ENCODE results near the gene PCGF5.

DNA sequence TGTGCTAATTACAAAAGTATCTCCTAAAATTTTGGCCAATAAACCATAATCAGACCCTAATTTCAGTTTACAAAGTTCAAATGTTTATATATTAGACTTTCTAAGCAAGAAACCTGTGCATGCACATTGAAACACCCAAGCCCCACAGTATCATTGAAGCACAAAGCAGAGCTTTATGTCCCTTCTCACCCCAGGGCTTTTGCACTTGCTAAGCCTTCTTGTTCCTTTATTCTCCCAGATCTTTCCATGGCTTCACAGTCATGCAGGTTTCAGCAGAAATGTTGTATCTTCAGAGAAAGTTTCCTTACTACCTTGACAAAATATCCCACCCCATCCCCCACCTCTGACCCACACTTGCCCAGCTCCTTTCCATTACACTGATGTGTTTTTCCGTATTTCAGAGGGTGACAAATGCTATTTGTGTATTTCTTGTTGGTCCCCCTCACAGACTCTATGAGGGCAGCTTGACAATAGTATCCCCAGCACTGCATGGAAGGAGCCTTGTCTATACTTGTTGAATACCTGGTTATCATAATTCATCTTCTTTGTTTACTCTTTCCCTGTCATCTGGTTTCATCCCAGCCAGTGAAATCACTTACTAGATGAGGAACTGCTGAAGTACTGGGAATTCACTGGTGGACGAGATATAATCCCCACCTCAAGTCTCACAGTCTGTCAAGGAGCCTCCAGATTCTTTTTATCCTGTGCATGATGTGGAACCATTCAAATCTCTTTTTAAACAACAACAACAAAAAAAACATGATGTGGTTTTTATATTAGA lies 24.0 kb upstream of the PCGF5 start:
- TF ChIP-seq, protein P1, sequence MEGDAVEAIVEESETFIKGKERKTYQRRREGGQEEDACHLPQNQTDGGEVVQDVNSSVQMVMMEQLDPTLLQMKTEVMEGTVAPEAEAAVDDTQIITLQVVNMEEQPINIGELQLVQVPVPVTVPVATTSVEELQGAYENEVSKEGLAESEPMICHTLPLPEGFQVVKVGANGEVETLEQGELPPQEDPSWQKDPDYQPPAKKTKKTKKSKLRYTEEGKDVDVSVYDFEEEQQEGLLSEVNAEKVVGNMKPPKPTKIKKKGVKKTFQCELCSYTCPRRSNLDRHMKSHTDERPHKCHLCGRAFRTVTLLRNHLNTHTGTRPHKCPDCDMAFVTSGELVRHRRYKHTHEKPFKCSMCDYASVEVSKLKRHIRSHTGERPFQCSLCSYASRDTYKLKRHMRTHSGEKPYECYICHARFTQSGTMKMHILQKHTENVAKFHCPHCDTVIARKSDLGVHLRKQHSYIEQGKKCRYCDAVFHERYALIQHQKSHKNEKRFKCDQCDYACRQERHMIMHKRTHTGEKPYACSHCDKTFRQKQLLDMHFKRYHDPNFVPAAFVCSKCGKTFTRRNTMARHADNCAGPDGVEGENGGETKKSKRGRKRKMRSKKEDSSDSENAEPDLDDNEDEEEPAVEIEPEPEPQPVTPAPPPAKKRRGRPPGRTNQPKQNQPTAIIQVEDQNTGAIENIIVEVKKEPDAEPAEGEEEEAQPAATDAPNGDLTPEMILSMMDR (conservative IDR thresholded peaks at IDR 0.05; ENCODE audit: low read depth, low read length) = no peak
- no peak for TF ChIP-seq EZH2 (IDR thresholded peaks at IDR 0.05; ENCODE audit: borderline replicate concordance, low read depth, low read length, poor library complexity, severe bottlenecking)

All from A673 (cell line).